Measurements from ENCODE around the gene AP1G1. TPM values are rescaled to one million over a fixed set of nuclear protein-coding genes. Genes with fewer than 3 reads are reported as not detected.

AP1G1 gene
- total RNA-seq (10 to 100 TPM; 80.4 to 83.3 TPM), polyA plus RNA-seq (10.9 TPM)

DNA sequence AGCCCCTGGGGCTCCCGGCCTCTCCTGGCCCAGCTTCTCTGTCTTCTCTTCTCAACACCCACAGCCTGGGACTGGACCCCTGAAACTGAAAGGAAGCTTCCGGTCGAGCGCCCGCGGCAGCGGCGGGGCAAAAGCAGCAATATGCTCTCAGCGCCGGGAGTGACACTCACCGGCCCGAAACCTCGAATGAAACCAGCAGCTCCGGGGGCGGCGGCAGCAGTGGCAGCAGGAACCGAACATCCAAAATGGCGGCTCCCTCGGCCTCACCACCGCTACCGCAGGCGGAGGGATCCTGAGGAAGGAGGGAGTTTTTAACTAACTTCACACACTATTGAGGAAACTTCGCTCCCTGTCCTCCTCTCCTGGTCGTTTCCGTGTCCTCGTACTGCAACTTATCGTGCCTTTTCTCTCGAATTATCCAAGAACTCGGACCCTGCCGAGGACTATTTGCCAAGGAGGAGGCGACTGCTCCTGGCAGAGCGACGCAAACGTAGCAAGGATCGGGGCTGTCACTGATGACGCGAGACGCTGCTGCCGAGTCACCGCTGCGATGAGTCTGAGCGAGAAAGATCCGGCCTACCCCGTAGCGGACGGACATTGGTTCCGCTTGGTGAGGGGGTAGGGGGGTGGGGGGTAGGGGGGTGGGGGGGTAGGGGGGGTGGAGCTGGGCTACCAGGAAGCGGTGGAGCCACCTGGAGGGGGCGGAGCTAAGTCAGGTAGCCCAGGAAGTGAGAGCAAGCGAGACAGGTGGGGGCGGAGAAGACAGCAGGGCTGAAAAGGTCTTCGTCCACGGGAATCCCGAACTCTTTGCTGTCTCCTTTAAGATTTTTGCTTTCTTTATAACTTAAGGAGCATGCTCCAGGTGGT is at the start of gene AP1G1:
AP1G1 (minus strand) TSS at position 242 of the 867 bp plus-strand sequence. CDS start 19,355 bp downstream, outside the sequence.
- Histone ChIP-seq H3K4me3 (ENCODE audit: low read length) (peak within 1 kb of the TSS; percentile 90), H3K4me1 (ENCODE audit: insufficient read depth, low read length) (peaks cover 30% of the 10 kb centered on the region), H3K27me3 (ENCODE audit: insufficient read depth, low read length, poor library complexity, severe bottlenecking) (no peaks in the 10 kb centered on the region), H3K36me3 (ENCODE audit: insufficient read depth, low read length) (no peaks in the 10 kb centered on the region), H3K27ac (ENCODE audit: low read depth, low read length) (peak within 1 kb of the TSS; percentile 97), H3K9me3 (ENCODE audit: low read length) (no peaks in the 10 kb centered on the region)
- peak; percentile 88 to 98 (median 93) for DNase-seq
- Mint-ChIP-seq H3K9me3 (no peaks in the 10 kb centered on the region), H3K27ac (peak within 1 kb of the TSS; percentile 97 to 100 (median 100)), H3K27me3 (peaks cover 0 to 5% of the 10 kb centered on the region in 2 donors), H3K36me3 (peaks cover 0 to 30% (median 0%) of the 10 kb centered on the region in 3 donors), H3K4me3 (peak within 1 kb of the TSS; percentile 90 to 100 (median 95)), H3K4me1 (peaks cover 24 to 57% (median 38%) of the 10 kb centered on the region in 3 donors)
- ChIA-PET CTCF (interaction anchor here (0.7 to 6.3 kb wide), 7 partner anchors 34 to 99 kb away, joined by 3 to 44 read pairs (median 4); no protein-coding TSS in a partner anchor), POLR2A (interaction anchor here (0.5 to 3.6 kb wide), 11 partner anchors 36 to 244 kb away, joined by 3 to 43 read pairs (median 5); partner anchors contain the start of genes ATXN1L, IST1 and ZNF821)

DNA sequence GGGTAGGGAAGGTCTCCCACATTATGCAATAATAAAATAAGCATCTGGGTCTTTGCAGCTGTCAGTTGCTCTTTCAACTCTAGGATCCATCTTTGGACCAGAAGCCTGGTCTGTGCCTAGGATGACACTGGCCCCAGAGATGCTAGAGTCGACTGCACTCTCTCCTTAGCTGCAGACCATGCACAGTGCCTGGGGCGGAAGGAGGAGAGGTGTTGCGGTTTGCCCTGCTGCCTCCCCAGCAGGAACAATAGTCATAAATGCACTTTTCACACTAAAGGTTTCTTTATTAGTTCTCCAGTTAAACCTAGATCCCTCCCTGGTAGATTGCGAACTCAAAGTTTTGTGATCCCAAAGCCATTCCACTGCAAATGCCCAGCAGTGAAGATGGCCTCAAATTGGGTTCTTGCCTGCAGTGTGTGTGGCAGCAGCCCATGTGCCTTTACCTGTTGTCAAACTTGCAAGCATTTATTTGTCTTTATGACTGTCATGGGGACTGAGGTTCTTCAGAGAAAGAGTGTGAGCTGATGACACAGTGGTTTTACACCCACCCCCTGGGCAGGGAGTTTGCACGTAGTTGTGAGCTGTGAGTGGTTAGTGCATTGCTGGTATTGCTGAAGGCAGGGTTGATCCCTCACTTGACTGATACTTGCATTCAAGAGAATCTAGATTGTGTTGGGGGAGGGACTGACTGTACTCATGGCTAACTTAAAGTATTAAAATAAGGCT is 47.5 kb upstream of the AP1G1 start:
- Mint-ChIP-seq H3K4me3 (peak overlapping the region; percentile 32 to 88 (median 71)), H3K27ac (peak overlapping the region; percentile 69 to 98 (median 90)), H3K4me1 (peaks cover 55 to 79% (median 70%) of the 10 kb centered on the region in 3 donors), H3K27me3 (no peaks in the 10 kb centered on the region), H3K36me3 (peaks cover 0 to 64% (median 4%) of the 10 kb centered on the region in 3 donors), H3K9me3 (no peaks in the 10 kb centered on the region)
- POLR2A ChIA-PET = interaction anchor here (2.1 to 2.9 kb wide), 2 partner anchors 10 to 26 kb away, joined by 9 to 14 read pairs; partner anchors contain the start of genes ATXN1L and ZNF821
- Histone ChIP-seq H3K27me3 (ENCODE audit: insufficient read depth, low read length, poor library complexity, severe bottlenecking) (no peaks in the 10 kb centered on the region), H3K9me3 (ENCODE audit: low read length) (no peaks in the 10 kb centered on the region), H3K4me3 (ENCODE audit: low read length) (no peak overlapping the region), H3K27ac (ENCODE audit: low read depth, low read length) (peak overlapping the region; percentile 68), H3K36me3 (ENCODE audit: insufficient read depth, low read length) (peaks cover 5% of the 10 kb centered on the region), H3K4me1 (ENCODE audit: insufficient read depth, low read length) (peaks cover 38% of the 10 kb centered on the region)
- CTCF ChIA-PET = interaction anchor here (1.0 to 6.4 kb wide), 5 partner anchors 10 to 87 kb away, joined by 3 to 57 read pairs (median 5); partner anchors contain the start of genes ATXN1L and ZNF821
- DNase-seq = peak in 3 of 5 donors; percentile 31 to 78 (median 49)

DNA sequence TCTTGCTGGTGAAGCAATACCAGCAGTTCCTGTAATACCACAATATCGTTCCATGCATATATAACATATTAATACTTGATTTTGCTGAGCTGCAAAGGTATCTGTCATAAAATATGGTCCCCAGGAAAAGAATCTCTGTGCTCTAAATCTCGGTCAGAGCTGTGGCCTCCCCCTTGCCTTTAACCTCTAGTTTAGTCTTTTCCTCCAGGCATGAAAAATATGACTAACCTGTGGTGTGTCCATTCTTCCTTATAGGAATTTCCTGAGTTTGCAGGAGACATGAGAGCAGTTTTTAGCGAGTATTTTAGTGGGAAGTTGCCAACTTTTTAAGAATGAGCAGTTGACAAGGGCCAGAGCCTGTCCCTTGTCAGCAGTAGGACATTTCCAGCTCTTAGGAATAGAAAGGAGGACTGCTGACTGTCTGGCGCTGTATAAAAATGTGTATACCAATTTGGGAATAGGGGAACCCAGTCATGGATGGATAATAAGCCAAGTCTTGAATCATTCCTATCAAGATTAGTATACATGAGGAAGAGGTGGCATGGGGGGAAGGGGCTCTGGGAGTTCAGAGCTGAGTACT is 45.8 kb upstream of the AP1G1 start:
- DNase-seq = no peak
- Mint-ChIP-seq H3K9me3 (no peaks in the 10 kb centered on the region), H3K36me3 (peaks cover 7 to 71% (median 12%) of the 10 kb centered on the region in 3 donors), H3K4me1 (peaks cover 59 to 84% (median 78%) of the 10 kb centered on the region in 3 donors), H3K27ac (peak overlapping the region; percentile 81 to 98 (median 94)), H3K27me3 (no peaks in the 10 kb centered on the region), H3K4me3 (peak overlapping the region in 2 of 7 donors; percentile 37 to 40)
- Histone ChIP-seq H3K27me3 (ENCODE audit: insufficient read depth, low read length, poor library complexity, severe bottlenecking) (no peaks in the 10 kb centered on the region), H3K36me3 (ENCODE audit: insufficient read depth, low read length) (peaks cover 20% of the 10 kb centered on the region), H3K9me3 (ENCODE audit: low read length) (no peaks in the 10 kb centered on the region), H3K4me3 (ENCODE audit: low read length) (no peak overlapping the region), H3K27ac (ENCODE audit: low read depth, low read length) (peak overlapping the region; percentile 21), H3K4me1 (ENCODE audit: insufficient read depth, low read length) (peaks cover 38% of the 10 kb centered on the region)
- ChIA-PET CTCF (interaction anchor here (1.2 to 6.4 kb wide), 2 partner anchors 27 to 86 kb away, joined by 4 to 57 read pairs; partner anchors contain the start of gene ZNF821), POLR2A (interaction anchor here (2.1 to 2.9 kb wide), 2 partner anchors 8 to 28 kb away, joined by 9 to 14 read pairs; partner anchors contain the start of genes ATXN1L and ZNF821)

DNA sequence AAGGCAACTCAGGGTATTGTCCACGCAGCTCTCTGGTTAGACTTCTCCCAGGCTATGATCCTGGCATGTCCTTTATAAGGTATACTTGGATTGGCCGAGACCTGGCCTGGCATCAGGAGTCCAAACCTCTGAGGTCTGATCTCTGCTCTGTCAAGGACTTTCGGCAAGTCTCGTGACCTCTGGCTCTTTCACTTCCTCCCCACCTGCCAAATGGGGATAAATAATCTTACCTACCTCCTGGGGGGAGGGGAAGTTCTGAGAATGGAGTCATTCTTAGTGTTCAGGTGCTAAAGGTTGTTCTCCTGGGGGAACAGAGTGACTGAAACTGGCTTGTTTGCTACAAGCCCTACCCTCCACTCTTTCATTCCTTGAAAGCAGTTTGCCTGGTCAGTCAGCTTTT is 44.8 kb upstream of the AP1G1 start:
- ChIA-PET CTCF (interaction anchor here (3.9 to 6.4 kb wide), 2 partner anchors 28 to 30 kb away, joined by 19 to 57 read pairs; partner anchors contain the start of gene ZNF821), POLR2A (no interaction called here)
- Histone ChIP-seq H3K36me3 (ENCODE audit: insufficient read depth, low read length) (peaks cover 22% of the 10 kb centered on the region), H3K9me3 (ENCODE audit: low read length) (no peaks in the 10 kb centered on the region), H3K27ac (ENCODE audit: low read depth, low read length) (no peak overlapping the region), H3K4me3 (ENCODE audit: low read length) (no peak overlapping the region), H3K4me1 (ENCODE audit: insufficient read depth, low read length) (peaks cover 38% of the 10 kb centered on the region), H3K27me3 (ENCODE audit: insufficient read depth, low read length, poor library complexity, severe bottlenecking) (no peaks in the 10 kb centered on the region)
- Mint-ChIP-seq H3K4me3 (peak overlapping the region in 2 of 7 donors; percentile 14 to 23), H3K27ac (peak overlapping the region; percentile 17 to 93 (median 74)), H3K9me3 (no peaks in the 10 kb centered on the region), H3K27me3 (no peaks in the 10 kb centered on the region), H3K36me3 (peaks cover 10 to 72% (median 16%) of the 10 kb centered on the region in 3 donors), H3K4me1 (peaks cover 58 to 81% (median 76%) of the 10 kb centered on the region in 3 donors)
- DNase-seq = no peak

DNA sequence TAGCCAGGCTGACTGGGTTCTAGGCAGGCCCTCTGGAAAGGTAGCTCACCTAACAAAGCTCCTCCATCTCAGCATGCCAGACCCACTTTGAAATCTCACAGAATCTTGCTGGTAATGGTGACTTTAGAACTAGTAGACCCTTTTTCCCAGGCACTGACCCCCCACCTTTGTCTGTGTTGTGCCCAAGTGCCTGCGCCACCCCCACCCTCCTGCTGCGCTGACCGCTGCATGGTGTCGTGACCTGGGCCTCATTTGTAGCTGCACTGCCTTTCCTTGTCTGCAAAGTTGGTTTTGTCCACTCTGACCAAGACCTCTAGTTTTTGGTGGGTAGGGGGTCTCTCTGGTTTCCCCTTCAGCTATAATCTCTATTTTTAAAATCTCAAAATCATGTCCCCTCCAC is 43.9 kb upstream of the AP1G1 start:
- no peaks in the 10 kb centered on the region for H3K9me3 ChIP-seq (ENCODE audit: low read length)
- H3K4me3 ChIP-seq (ENCODE audit: low read length) = no peak overlapping the region
- Mint-ChIP-seq H3K36me3 (peaks cover 11 to 77% (median 21%) of the 10 kb centered on the region in 3 donors), H3K27ac (peak overlapping the region in 6 of 8 donors; percentile 29 to 88 (median 74)), H3K4me3 (peak overlapping the region in 1 of 7 donors; percentile 37), H3K4me1 (peaks cover 64 to 86% (median 82%) of the 10 kb centered on the region in 3 donors), H3K9me3 (no peaks in the 10 kb centered on the region), H3K27me3 (no peaks in the 10 kb centered on the region)
- H3K27ac ChIP-seq (ENCODE audit: low read depth, low read length) = no peak overlapping the region
- peaks cover 29% of the 10 kb centered on the region for H3K36me3 ChIP-seq (ENCODE audit: insufficient read depth, low read length)
- DNase-seq = no peak
- POLR2A ChIA-PET = interaction anchor here (0.6 kb wide), 1 partner anchor 53 kb away, joined by 3 read pairs; no protein-coding TSS in a partner anchor
- H3K4me1 ChIP-seq (ENCODE audit: insufficient read depth, low read length) = peaks cover 38% of the 10 kb centered on the region
- H3K27me3 ChIP-seq (ENCODE audit: insufficient read depth, low read length, poor library complexity, severe bottlenecking) = no peaks in the 10 kb centered on the region
- CTCF ChIA-PET = interaction anchor here (1.3 to 3.9 kb wide), 2 partner anchors 28 to 31 kb away, joined by 3 to 19 read pairs; partner anchors contain the start of gene ZNF821

DNA sequence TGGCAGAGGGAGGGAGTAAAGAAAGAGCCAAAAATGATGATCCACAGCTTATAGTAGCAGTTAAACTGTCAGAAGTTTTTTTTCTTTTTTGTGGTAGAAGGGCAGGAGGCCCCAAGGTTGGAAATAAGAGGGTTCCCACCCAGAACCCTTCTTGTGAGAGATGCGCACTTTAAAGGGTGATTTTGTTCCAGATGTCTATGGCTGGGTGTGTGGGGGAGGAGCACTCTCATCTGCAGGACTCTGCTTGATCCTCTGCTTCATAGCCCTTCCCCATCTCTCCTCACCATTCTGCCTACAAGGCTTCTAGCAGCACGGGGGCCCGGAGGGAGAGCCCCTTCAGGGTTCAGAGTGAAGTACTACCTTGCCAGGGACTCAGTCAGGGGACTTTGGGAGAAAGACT is 43.5 kb upstream of the AP1G1 start:
- DNase-seq = no peak
- CTCF ChIA-PET = interaction anchor here (1.3 to 3.9 kb wide), 2 partner anchors 29 to 31 kb away, joined by 3 to 19 read pairs; partner anchors contain the start of gene ZNF821
- Histone ChIP-seq H3K27ac (ENCODE audit: low read depth, low read length) (no peak overlapping the region), H3K36me3 (ENCODE audit: insufficient read depth, low read length) (peaks cover 29% of the 10 kb centered on the region), H3K27me3 (ENCODE audit: insufficient read depth, low read length, poor library complexity, severe bottlenecking) (no peaks in the 10 kb centered on the region), H3K4me1 (ENCODE audit: insufficient read depth, low read length) (peaks cover 41% of the 10 kb centered on the region), H3K4me3 (ENCODE audit: low read length) (no peak overlapping the region), H3K9me3 (ENCODE audit: low read length) (no peaks in the 10 kb centered on the region)
- H3K36me3 Mint-ChIP-seq = peaks cover 11 to 76% (median 21%) of the 10 kb centered on the region in 3 donors
- H3K9me3 Mint-ChIP-seq = no peaks in the 10 kb centered on the region
- no peak overlapping the region for H3K4me3 Mint-ChIP-seq
- H3K27ac Mint-ChIP-seq = peak overlapping the region in 4 of 8 donors; percentile 15 to 86 (median 44)
- POLR2A ChIA-PET = interaction anchor here (0.6 kb wide), 1 partner anchor 54 kb away, joined by 3 read pairs; no protein-coding TSS in a partner anchor
- H3K4me1 Mint-ChIP-seq = peaks cover 64 to 86% (median 82%) of the 10 kb centered on the region in 3 donors
- no peaks in the 10 kb centered on the region for H3K27me3 Mint-ChIP-seq

DNA sequence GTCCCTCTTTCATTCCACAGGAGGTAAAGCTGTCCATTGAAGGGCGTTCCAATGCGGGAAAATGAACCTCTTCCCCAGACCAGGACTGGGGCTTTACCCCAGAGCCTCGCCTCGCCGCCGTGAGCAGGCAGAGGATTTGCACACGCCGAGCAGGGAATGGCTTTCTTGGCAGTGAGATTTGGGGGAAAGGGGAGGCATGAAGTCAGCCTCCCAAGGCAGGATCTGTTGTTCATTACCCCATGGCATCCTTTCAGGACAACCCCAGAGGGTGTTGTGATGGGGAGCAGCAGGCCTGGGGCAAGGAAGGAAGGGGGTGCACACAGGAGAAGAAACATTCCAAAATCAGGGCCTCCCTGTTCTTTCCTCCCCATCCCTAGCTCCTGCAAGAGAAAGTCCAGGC is 43.1 kb upstream of the AP1G1 start:
- Histone ChIP-seq H3K4me3 (ENCODE audit: low read length) (no peak overlapping the region), H3K27ac (ENCODE audit: low read depth, low read length) (no peak overlapping the region), H3K27me3 (ENCODE audit: insufficient read depth, low read length, poor library complexity, severe bottlenecking) (no peaks in the 10 kb centered on the region), H3K4me1 (ENCODE audit: insufficient read depth, low read length) (peaks cover 42% of the 10 kb centered on the region), H3K36me3 (ENCODE audit: insufficient read depth, low read length) (peaks cover 29% of the 10 kb centered on the region), H3K9me3 (ENCODE audit: low read length) (no peaks in the 10 kb centered on the region)
- POLR2A ChIA-PET = no interaction called here
- Mint-ChIP-seq H3K27ac (peak overlapping the region in 1 of 8 donors; percentile 15), H3K36me3 (peaks cover 11 to 80% (median 21%) of the 10 kb centered on the region in 3 donors), H3K4me3 (no peak overlapping the region), H3K4me1 (peaks cover 65 to 86% (median 82%) of the 10 kb centered on the region in 3 donors), H3K9me3 (no peaks in the 10 kb centered on the region), H3K27me3 (no peaks in the 10 kb centered on the region)
- no peak for DNase-seq
- CTCF ChIA-PET = interaction anchor here (1.3 to 3.9 kb wide), 2 partner anchors 29 to 32 kb away, joined by 3 to 19 read pairs; partner anchors contain the start of gene ZNF821

All from CD8-positive, alpha-beta memory T cell (primary cell).